GM21737 (cell line): ENCODE data around the gene PACRG.

Source experiments
- ATAC-seq: cut with Tn5 transposase; IDR thresholded peaks from one replicate; pipeline ENCODE4 v1.9.1; 2021; ENCODE audit warnings: mild to moderate bottlenecking, moderate library complexity; ENCODE audit not compliant: unreplicated experiment

The PACRG gene

GRCh38 chr6:163341224-163342061 is 613.7 kb downstream of the PACRG start:
- ATAC-seq = no peak

DNA sequence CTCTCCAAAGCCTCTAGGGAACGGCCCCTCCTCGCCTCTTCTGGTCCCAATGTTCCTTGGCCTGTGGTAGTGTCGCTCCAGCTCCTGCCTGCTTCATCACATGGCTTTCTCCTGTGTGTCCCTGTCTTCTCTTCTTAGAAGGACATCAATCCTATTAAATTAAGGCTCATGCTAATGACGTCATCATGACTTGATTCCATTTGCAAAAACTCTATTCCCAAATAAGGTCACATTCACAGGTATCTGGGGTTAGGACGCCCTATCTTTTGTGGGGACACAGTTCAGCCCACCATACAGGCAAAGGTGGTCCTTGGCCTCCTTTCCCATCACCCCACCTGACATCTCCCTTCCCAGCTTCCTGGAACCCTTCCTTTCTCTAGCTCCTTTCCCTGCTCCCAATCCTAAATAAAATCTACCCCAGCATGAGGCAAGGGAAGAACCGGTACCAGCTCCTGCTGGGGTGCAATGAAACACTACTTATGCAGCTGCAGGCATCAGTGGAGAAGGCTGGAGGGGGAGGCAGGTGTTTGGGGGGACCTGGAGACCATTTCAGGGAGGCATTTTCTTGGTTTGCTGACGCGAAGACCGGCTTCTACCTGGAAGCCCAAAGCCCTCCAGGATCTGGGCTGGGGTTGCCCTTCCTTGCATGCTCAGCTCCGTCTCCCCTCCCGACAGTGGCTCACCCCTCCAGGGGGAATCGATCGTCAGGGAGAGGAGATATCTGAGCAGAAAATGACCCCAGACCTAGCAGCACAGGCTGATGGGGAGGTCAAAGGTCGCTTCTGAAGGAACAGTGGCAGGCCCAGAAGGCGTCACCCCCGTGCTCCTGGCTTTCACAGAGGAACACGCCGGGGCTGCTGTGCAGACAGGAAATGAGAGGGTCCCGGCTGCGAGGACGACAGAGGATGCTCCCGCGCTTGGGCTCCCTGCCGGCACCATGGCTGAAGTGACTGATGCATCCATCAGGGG is 615.1 kb downstream of the PACRG start:
- no peak for ATAC-seq

GRCh38 chr6:163343609-163344008 is 615.8 kb downstream of the PACRG start:
- ATAC-seq = no peak

- ATAC-seq = no peak
These were observed 616.6 kb downstream of the PACRG start for GRCh38 chr6:163344411-163344810.

- ATAC-seq = no peak
These were observed 618.2 kb downstream of the PACRG start for GRCh38 chr6:163345931-163346330.

- ATAC-seq = no peak
These were observed 618.8 kb downstream of the PACRG start for GRCh38 chr6:163346497-163346961.

- ATAC-seq = no peak
These were observed 619.3 kb downstream of the PACRG start for GRCh38 chr6:163347021-163347446.

DNA sequence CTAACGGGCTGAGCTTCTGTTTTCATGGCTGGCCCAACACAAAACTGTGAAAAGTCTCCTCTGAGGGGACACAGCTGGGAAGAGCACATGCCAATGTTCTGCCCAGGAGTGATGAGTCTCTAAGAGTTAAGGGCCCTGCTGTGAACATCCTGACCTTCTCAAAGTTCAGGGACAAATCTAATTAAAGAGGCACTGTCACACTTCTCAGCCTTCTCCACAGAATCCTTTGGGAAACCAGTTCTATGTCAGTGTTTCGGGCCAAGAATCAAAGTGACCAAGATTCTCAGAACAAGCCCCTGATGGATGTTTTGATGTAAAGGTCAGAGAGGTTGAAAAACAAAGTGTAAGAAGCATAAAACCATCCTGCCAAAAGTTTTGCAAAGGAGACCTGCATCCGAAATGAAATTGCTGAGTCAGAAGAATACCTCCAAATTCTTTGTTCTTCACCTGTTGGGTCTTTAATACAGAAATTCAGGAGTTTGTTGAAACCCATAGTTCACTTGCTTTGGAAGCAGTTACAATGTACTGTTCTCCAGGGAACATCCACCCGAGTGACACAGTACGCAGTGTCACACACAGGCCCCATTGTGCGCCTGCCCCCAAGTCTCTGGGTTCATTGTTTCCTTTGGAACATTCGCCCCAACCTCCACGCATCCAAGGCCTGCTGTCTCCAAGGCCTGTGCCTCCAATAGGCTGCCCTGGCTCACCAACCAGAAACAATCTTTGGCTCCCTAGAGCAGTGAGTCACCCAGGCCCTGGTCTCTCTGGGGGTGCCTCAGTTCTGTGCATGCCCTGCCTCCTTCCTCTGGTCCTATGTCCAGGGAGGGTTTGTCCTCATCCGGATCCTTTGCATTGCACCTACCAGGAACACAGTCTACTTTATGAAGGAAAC is 621.3 kb downstream of the PACRG start:
- no peak for ATAC-seq

DNA sequence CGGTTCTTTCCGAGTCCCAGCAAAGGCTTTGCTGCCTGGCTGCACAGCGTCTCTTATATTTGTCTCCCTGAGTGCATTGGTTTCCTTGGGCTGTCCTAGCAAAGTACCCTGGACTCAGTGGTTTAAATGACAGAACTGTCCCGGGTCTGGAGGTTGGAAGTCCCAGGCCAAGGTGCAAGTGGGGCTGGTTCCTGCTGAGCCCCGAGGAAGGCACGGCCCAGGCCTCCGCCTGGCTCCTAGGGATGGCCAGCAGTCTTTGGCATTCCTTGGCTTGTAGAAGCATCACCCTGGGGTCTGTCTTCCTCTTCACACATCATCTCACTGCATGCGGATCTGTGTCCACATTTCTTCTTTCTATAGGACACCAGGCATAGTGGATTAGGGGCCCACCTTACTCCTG is 621.9 kb downstream of the PACRG start:
- ATAC-seq = no peak

- ATAC-seq = no peak
These were observed 623.2 kb downstream of the PACRG start for GRCh38 chr6:163351013-163351412.

GRCh38 chr6:163352011-163352685 is 624.4 kb downstream of the PACRG start:
- no peak for ATAC-seq

DNA sequence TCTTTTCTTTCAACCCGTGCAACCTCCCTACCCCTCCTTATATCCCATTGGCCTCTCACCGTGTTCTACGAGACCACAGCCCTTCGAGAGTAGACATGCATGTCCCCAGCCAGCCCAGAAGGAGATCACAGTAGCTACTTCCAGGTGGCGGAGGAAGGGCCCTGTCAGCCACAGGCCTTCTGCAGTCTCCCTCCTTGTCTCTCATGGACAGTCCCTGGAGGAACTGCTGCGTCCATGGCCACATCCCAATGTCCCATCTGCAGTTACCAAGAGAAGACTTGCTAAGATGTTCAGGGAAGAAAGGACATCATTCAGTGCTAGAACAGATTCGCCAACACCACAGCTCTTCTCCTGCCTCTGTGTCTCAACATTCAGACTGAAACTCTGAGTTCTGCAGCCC is 625.2 kb downstream of the PACRG start:
- no peak for ATAC-seq

- no peak for ATAC-seq
These were observed 626.3 kb downstream of the PACRG start for GRCh38 chr6:163354085-163354484.

DNA sequence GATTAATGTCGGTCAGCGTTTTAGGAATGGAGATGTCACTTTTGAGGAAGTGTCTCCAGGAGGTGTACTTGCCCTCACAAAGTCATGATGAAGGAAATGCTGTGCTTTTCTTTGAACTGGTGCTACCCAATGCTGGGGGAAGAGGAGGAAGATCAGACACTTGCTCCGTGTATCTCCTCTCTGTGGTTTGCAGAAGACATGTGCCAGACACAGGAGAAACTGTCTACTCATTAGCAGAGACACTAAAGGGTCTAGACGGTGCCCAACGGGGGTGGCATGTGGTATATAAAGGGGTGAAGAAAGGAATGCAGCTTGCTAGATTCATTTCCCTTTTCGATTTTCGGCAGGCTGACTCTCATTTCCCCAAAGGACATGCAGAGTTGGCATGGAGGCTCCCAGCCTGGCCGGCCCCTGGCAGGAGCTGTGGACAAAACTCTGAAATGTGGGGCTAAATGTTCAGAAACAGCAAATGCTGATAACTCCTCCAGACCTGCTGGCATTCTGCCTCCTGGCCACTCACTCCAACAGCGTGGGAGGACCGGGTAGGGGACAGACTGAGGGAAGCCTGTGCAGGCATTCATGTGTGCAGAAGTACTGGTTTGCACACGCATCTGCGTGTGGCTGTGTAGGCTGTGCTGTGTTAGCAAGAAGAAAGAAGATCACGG is 627.1 kb downstream of the PACRG start:
- ATAC-seq = peak; percentile 67

DNA sequence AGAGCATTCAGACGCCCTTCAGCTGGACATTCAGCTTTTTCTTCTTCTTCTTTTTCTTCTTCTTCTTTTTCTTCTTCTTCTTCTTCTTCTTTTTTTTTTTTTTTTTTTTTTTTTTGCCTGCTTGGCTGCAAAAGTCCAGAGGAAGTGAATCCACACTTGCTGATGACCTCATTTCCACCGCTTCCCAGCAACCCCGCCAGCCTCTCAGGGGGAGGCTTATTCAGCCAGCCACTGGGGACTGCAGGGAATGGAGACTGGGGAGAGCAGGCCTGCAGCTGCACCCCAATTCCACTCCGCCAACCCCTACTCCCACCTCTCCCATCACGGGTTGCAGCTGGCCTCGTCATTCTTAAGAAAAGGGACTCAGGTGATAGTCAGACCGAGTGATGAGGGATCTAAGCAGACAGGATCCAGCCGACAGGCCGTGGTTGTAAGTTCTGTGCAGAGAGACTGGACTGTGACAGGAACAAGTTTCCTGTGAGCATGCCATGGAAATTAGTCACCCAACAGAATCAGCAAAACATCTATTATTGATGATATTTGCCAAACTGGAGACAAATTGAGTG is 627.7 kb downstream of the PACRG start:
- ATAC-seq = peak; percentile 52

- ATAC-seq = no peak
These were observed 628.5 kb downstream of the PACRG start for GRCh38 chr6:163356324-163356723.

- ATAC-seq = no peak
These were observed 629.0 kb downstream of the PACRG start for GRCh38 chr6:163356743-163357142.

GRCh38 chr6:163364641-163365040 is 636.9 kb downstream of the PACRG start:
- ATAC-seq = no peak
